Stimulated activated CD4-positive, alpha-beta T cell treated with anti-CD3 and anti-CD28 coated beads, Interleukin-15, amount 100 ng/mL, for 24 hours (primary cell): ENCODE data around the gene RAB41.
"Not testable (repeated sequence)": the region's sequence is repeated elsewhere in the genome, so short reads cannot be mapped to it uniquely, and the experiment has no call there.

ENCODE experiments used
- DNase-seq: peaks from one replicate; pipeline ENCODE4 v3.0.0-alpha.2; 2020

Gene RAB41

GRCh38 chrX:70292788-70293187 lies 10.8 kb downstream of the RAB41 start:
- no peak for DNase-seq

- no peak for DNase-seq
Measured at GRCh38 chrX:70293621-70294020, 11.6 kb downstream of the RAB41 start.

GRCh38 chrX:70301716-70302115 lies 19.7 kb downstream of the RAB41 start:
- DNase-seq: no peak

GRCh38 chrX:70313503-70313902 lies 31.5 kb downstream of the RAB41 start:
- DNase-seq: no peak

DNA sequence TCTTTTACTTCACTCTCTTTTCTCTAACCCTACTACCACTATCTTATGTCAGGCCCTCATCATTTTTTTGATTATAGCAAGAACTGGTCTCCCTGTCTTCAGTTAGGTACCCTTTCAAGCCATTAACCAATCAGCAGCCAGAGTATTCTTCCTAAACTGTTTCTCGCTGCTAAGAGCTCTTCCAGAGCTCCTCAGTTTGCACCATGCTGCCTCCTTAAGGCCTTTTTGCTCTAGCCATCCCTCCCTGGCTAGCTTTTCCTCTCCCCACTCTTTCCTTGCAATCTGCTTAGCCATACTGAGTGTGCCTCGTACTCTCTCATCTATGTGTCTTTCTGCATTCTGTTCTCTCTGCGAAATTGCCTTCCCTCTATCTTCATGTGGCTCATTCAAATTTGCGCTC lies 40.8 kb downstream of the RAB41 start:
- no peak for DNase-seq

- DNase-seq: not testable (repeated sequence)
Measured at GRCh38 chrX:70323628-70324027, 41.7 kb downstream of the RAB41 start.

DNA sequence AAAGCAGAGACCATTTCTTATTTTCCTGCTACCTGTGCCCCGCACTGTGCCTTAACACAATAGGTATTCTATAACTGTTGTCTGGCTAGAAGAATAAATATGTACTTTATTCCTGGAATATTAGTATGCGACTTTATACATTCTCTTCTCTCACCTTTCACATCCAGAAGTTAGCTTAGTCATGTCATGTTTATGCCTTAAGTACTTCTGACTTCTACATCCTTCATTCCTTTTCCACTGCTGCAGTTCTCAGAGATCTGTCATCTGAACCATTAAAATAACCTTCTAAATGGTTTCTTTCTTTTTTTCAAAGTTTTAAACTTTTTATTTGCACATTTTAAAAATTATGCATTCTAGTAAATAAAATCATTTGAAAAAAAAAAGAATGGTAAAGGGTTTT lies 42.4 kb downstream of the RAB41 start:
- DNase-seq: no peak

- DNase-seq: no peak
Measured at GRCh38 chrX:70331161-70331560, 49.2 kb downstream of the RAB41 start.

- DNase-seq: no peak
Measured at GRCh38 chrX:70332600-70332999, 50.6 kb downstream of the RAB41 start.
